ENCODE measurements around the gene SLC6A16. TPM values are rescaled to one million over a fixed set of nuclear protein-coding genes. Genes with fewer than 3 reads are reported as not detected.
"Not testable (repeated sequence)": the region's sequence is repeated elsewhere in the genome, so short reads cannot be mapped to it uniquely, and the experiment has no call there.

The SLC6A16 gene
- total RNA-seq, 1 donor from 2014 or later, result 3.5 TPM

DNA sequence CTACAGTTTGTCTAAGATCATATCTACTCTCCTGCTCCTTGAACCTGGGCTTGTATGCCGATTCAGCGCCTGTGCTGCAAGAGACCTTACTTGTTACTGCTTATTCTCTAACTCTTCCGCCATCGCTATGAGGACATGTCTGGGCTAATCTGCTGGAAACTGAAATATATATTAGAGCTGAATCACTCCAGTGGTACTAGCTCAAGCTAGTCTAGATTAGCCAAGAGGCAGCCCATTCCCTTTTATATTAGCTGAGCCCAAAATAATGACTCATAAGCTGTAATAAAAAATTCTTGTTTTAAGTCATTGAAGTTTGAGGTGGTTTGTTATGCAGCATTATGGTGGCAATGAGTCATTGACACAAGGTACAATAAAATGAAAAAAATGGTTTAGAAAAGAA, 52.8 kb downstream of the SLC6A16 start:
- Mint-ChIP-seq H3K4me1 (ENCODE audit: low read depth) (no peaks in the 10 kb centered on the region), H3K27me3 (ENCODE audit: low read depth) (peaks cover 11% of the 10 kb centered on the region), H3K4me3 (ENCODE audit: unreplicated experiment) (no peak overlapping the region), H3K9me3 (ENCODE audit: low read depth) (peaks cover 15% of the 10 kb centered on the region), H3K27ac (ENCODE audit: unreplicated experiment) (no peak overlapping the region), H3K36me3 (ENCODE audit: low read depth) (peaks cover 3% of the 10 kb centered on the region)
- TF ChIP-seq, protein P1, sequence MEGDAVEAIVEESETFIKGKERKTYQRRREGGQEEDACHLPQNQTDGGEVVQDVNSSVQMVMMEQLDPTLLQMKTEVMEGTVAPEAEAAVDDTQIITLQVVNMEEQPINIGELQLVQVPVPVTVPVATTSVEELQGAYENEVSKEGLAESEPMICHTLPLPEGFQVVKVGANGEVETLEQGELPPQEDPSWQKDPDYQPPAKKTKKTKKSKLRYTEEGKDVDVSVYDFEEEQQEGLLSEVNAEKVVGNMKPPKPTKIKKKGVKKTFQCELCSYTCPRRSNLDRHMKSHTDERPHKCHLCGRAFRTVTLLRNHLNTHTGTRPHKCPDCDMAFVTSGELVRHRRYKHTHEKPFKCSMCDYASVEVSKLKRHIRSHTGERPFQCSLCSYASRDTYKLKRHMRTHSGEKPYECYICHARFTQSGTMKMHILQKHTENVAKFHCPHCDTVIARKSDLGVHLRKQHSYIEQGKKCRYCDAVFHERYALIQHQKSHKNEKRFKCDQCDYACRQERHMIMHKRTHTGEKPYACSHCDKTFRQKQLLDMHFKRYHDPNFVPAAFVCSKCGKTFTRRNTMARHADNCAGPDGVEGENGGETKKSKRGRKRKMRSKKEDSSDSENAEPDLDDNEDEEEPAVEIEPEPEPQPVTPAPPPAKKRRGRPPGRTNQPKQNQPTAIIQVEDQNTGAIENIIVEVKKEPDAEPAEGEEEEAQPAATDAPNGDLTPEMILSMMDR (IDR thresholded peaks at IDR 0.05), result no peak
- no peak for DNase-seq (ENCODE audit: low spot score)

DNA sequence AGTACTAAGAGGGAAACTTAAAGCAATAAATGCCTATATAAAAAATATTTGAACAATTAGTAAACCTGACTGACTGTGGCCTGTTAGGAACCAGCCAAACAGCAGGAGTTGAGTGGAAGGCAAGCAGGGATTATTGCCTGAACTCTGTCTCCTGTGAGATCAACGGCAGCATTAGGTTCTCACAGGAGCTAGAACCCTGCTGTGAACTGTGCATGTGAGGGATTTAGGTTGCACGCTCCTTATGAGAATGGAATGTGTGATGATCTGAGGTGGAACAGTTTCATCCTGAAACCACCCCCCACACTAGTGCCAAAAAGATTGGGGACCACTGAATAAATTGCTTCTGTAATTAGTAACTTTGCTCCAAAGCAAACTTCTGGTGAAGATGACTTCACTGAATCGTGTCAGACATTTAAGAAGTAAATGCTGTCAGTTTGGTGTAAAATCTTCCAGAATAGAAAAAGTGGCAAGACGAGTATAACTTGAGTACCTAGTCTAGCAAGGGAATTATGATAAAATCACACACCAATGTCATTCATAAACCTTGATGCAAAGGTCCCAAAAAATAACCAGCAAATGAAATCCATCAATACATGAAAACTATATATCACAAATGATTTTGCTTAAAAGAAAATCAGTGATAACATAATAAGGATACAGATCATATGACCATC, 53.8 kb downstream of the SLC6A16 start:
- H3K27me3 Mint-ChIP-seq (ENCODE audit: low read depth), result peaks cover 11% of the 10 kb centered on the region
- no peak overlapping the region for H3K4me3 Mint-ChIP-seq (ENCODE audit: unreplicated experiment)
- TF ChIP-seq, protein P1 (IDR thresholded peaks at IDR 0.05), result no peak
- no peaks in the 10 kb centered on the region for H3K4me1 Mint-ChIP-seq (ENCODE audit: low read depth)
- DNase-seq (ENCODE audit: low spot score), result no peak
- peaks cover 25% of the 10 kb centered on the region for H3K9me3 Mint-ChIP-seq (ENCODE audit: low read depth)
- peaks cover 4% of the 10 kb centered on the region for H3K36me3 Mint-ChIP-seq (ENCODE audit: low read depth)
- no peak overlapping the region for H3K27ac Mint-ChIP-seq (ENCODE audit: unreplicated experiment)

DNA sequence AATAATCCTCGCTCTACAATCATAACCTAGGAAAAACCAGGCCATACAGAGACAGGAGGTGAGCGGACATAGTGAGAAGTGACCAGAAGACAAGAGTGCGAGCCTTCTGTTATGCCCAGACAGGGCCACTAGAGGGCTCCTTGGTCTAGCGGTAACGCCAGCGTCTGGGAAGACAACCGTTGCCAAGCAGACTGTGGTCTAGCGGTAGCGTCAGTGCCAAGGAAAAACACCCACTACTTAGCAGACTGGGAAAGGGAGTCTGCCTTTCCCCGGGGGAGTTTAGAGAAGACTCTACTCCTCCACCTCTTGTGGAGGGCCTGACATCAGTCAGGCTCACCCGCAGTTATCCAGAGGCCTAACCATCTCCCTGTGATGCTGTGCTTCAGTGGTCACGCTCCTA, 58.6 kb downstream of the SLC6A16 start:
- TF ChIP-seq, protein P1 (IDR thresholded peaks at IDR 0.05), result peak; percentile 80
- not testable (repeated sequence) for H3K36me3 Mint-ChIP-seq (ENCODE audit: low read depth); DNase-seq (ENCODE audit: low spot score); H3K4me3 Mint-ChIP-seq (ENCODE audit: unreplicated experiment); H3K27ac Mint-ChIP-seq (ENCODE audit: unreplicated experiment); H3K4me1 Mint-ChIP-seq (ENCODE audit: low read depth)
- H3K9me3 Mint-ChIP-seq (ENCODE audit: low read depth), result peaks cover 35% of the 10 kb centered on the region
- peaks cover 11% of the 10 kb centered on the region for H3K27me3 Mint-ChIP-seq (ENCODE audit: low read depth)

DNA sequence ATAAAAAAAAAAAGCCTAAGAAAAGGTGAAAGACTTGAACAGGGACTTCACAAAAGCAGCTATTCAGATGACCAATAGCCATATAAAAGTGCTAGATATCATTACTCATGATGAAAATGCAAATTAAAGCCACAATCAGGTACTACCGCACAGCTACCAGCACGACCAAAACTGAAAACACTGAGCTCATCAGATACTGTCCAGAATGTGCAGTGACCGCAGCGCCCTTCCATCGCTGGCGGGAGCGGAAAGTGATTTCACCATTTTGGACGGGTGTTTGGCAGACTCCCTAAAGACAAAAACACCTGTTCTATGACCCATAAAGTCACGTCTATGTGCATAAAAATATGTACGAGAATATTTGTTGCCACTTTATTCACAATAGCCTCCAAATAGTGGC, 60.7 kb downstream of the SLC6A16 start:
- Mint-ChIP-seq H3K4me1 (ENCODE audit: low read depth) (no peaks in the 10 kb centered on the region), H3K36me3 (ENCODE audit: low read depth) (peaks cover 4% of the 10 kb centered on the region), H3K4me3 (ENCODE audit: unreplicated experiment) (no peak overlapping the region), H3K27ac (ENCODE audit: unreplicated experiment) (no peak overlapping the region), H3K9me3 (ENCODE audit: low read depth) (peaks cover 36% of the 10 kb centered on the region), H3K27me3 (ENCODE audit: low read depth) (peaks cover 14% of the 10 kb centered on the region)
- TF ChIP-seq, protein P1 (IDR thresholded peaks at IDR 0.05), result no peak
- no peak for DNase-seq (ENCODE audit: low spot score)

DNA sequence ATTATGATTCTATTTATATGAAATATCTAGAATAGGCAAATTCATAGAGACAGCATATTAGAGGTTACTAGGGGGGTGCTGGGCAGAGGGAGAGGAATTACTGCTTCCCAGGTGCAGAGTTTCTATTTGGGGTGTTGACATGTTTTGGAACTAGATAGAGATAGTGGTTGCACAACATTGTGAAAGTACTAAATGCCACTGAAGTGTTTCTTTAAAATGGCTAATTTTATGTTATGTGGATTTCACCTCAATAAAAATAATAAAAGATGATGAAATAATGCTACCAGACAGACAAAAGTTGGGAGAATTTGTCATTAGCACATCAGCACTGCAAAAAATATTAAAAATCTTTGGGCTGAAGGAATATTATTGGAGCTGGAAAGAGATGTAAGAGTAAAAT, 63.4 kb downstream of the SLC6A16 start:
- H3K4me1 Mint-ChIP-seq (ENCODE audit: low read depth), result no peaks in the 10 kb centered on the region
- peaks cover 9% of the 10 kb centered on the region for H3K36me3 Mint-ChIP-seq (ENCODE audit: low read depth)
- H3K27me3 Mint-ChIP-seq (ENCODE audit: low read depth), result peaks cover 14% of the 10 kb centered on the region
- H3K27ac Mint-ChIP-seq (ENCODE audit: unreplicated experiment), result no peak overlapping the region
- no peak overlapping the region for H3K4me3 Mint-ChIP-seq (ENCODE audit: unreplicated experiment)
- TF ChIP-seq, protein P1 (IDR thresholded peaks at IDR 0.05), result no peak
- DNase-seq (ENCODE audit: low spot score), result no peak
- H3K9me3 Mint-ChIP-seq (ENCODE audit: low read depth), result peaks cover 37% of the 10 kb centered on the region
